Heart left ventricle (tissue), 16 donors: ENCODE measurements around the gene NOS2. TPM values are rescaled to one million over a fixed set of nuclear protein-coding genes. Genes with fewer than 3 reads are reported as not detected.

Experiments
- ATAC-seq, 4 donors: fragments of 200-7000 bp; cut with Tn5 transposase; one replicate each; pipeline ENCODE4 v1.9.1; 2020 to 2022; ENCODE audit warnings: moderate library complexity in 4 of 4, mild to moderate bottlenecking in 3 of 4, moderate number of reproducible peaks in 1 of 4
- DNase-seq, 5 donors: peaks; one replicate each; pipeline ENCODE4 v3.0.0-alpha.2; 2020
- H3K27ac ChIP-seq, 12 donors: fragments of 200-600 bp; sonication (generic) in 4 of 12; one replicate each; pipeline versions ENCODE4 v1.5.0 to v1.8.0; 2016 to 2022; ENCODE audit warnings: mild to moderate bottlenecking in 2 of 12
- H3K27me3 ChIP-seq, 9 donors: fragments of 200-600 bp; sonication (generic) in 2 of 9; one replicate each; pipeline versions ENCODE4 v1.5.1 to v1.8.0; 2016 to 2022; ENCODE audit warnings: mild to moderate bottlenecking in 3 of 9
- H3K36me3 ChIP-seq, 9 donors: fragments of 200-600 bp; sonication (generic) in 2 of 9; one replicate each; pipeline versions ENCODE4 v1.5.0 to v1.8.0; 2018 to 2022; ENCODE audit warnings: mild to moderate bottlenecking in 2 of 9
- H3K4me1 ChIP-seq, 12 donors: fragments of 200-600 bp; sonication (generic) in 4 of 12; one replicate each; pipeline versions ENCODE4 v1.5.0 to v1.8.0; 2016 to 2022; ENCODE audit warnings: mild to moderate bottlenecking in 3 of 12
- H3K4me3 ChIP-seq, 12 donors: fragments of 200-600 bp; sonication (generic) in 4 of 12; one replicate each; pipeline versions ENCODE4 v1.5.0 to v1.8.0; 2017 to 2022; ENCODE audit warnings: mild to moderate bottlenecking in 9 of 12, moderate library complexity in 4 of 12
- H3K9me3 ChIP-seq, 12 donors: fragments of 200-600 bp; sonication (generic) in 4 of 12; one replicate each; pipeline versions ENCODE4 v1.5.0 to v1.8.0; 2016 to 2022; ENCODE audit warnings: mild to moderate bottlenecking in 1 of 12
- CTCF ChIP-seq, 12 donors: fragments of 200-600 bp; sonication (generic) in 4 of 12; IDR thresholded peaks; one replicate each; pipeline versions ENCODE4 v1.5.0 to v1.8.0; 2018 to 2022; ENCODE audit warnings: antibody characterized with exemption in 12 of 12, mild to moderate bottlenecking in 5 of 12
- POLR2A ChIP-seq, 2 donors: fragments of 450-650 bp; IDR thresholded peaks; one replicate each; pipeline ENCODE4 v1.6.1; 2017; ENCODE audit warnings: antibody characterized with exemption in 2 of 2, mild to moderate bottlenecking in 2 of 2, moderate library complexity in 2 of 2
- WGBS, 4 donors: extraction: QIAGEN DNeasy Blood & Tissue Kit in 2 of 4; methylation state at CpG; one replicate each; pipeline versions ENCODE4 v1.1.5 to v1.1.7; 2013 to 2018; 5-methylcytosine and 5-hydroxymethylcytosine counted together
- intact Hi-C, 10 donors: fragments of 100-400 bp; cut with DNase I; formaldehyde crosslinking; loops; one replicate each; pipeline versions ENCODE4 v1.11.1 to v1.14.2; 2022
- polyA plus RNA-seq, 2 donors: library from polyadenylated mRNA; stranded (reverse); fragments of 200-250 nt; gene quantifications; one replicate each; pipeline ENCODE4 v1.2.3, GENCODE V29; 2013
- total RNA-seq, 9 donors: library from RNA; depleted of rRNA in 2 of 9; stranded (reverse); fragments of >200 nt in 2 of 9; fragmentation: NEBNext Ultra II Directional in 3 of 9; extraction: Animal tissue kit (Norgen Biotek cat#: 25700) in 3 of 9; gene quantifications; one replicate each; pipeline versions ENCODE4 v1.1.0 to v1.2.4, GENCODE V29; 2016 to 2023
- donor health status: ischemic (EF 13 %, LVEDD 7.1; RV severe dilation, severe dysfunction).
- donor health status: healthy with polysubstance abuse.
- donor health status: DM: no; HTN: yes; CAD: no.
- donor health status: DM: no; HTN: no; CAD: no.
- donor health status: ischemic (EF 25% LVEDD 6.9; RV normal size, moderate dysfunction).
- donor health status: ischemic (EF 25% LVEDD 5.7; RV mildly dilated, moderate dysfunction).
- donor health status: healthy.
- donor health status: DM: yes; HTN: yes; CAD: no.
- donor health status: ischemic (EF 35%, LVEDD 5.7; RV mildly dilated, moderate dysfunction).
- donor health status: nonischemic (EF 11% LVEDD 7.7; RV severe dilation, severe dysfunction).
- donor health status: DM: yes; HTN: yes; CAD: no.
- donor health status: PGD.
- donor health status: ischemic (EF 29% LVEDD 5.4; RV normal size, mild dysfunction).
- donor health status: nonischemic (EF 23%, LVEDD 6.1; RV moderate dilation, normal function).

Gene NOS2
- total and polyA plus RNA-seq, 11 donors, result 0.07 to 2.2 (median 0.16) TPM; not detected in 1

GRCh38 chr17:27819145-27819544 is 18.8 kb upstream of the NOS2 start:
- ATAC-seq, result no peak

GRCh38 chr17:27818401-27819105 is 18.2 kb upstream of the NOS2 start:
- intact Hi-C loops, result no loop called here
- DNase-seq (peak in 4 of 5 donors; percentile 22 to 58 (median 43)), ATAC-seq (peak; percentile 63 to 84 (median 72))
- WGBS, 4 donors, result 42 to 69% (median 51%) methylated on average over 7 of the region's 7 CpGs
- Histone ChIP-seq H3K4me3 (no peak overlapping the region), H3K36me3 (no peaks in the 10 kb centered on the region), H3K9me3 (peaks cover 0 to 19% (median 3%) of the 10 kb centered on the region in 12 donors), H3K27me3 (no peaks in the 10 kb centered on the region), H3K27ac (peak overlapping the region in 9 of 12 donors; percentile 12 to 86 (median 50)), H3K4me1 (peaks cover 0 to 25% (median 7%) of the 10 kb centered on the region in 12 donors)
- TF ChIP-seq POLR2A (IDR thresholded peaks at IDR 0.05), result no peak
- no peak for TF ChIP-seq CTCF (IDR thresholded peaks at IDR 0.05)

More at GRCh38 chr17:27819145-27819544, 18.8 kb upstream of the NOS2 start:
- whole genome bisulfite sequencing, 4 donors, result 62 to 82% (median 70%) methylated on average over 1 of the region's 1 CpG
- no peak for TF ChIP-seq POLR2A (IDR thresholded peaks at IDR 0.05)
- TF ChIP-seq CTCF (IDR thresholded peaks at IDR 0.05), result no peak
- Histone ChIP-seq H3K4me3 (no peak overlapping the region), H3K9me3 (peaks cover 0 to 19% (median 3%) of the 10 kb centered on the region in 12 donors), H3K4me1 (peaks cover 0 to 25% (median 7%) of the 10 kb centered on the region in 12 donors), H3K27ac (peak overlapping the region in 7 of 12 donors; percentile 12 to 86 (median 59)), H3K36me3 (no peaks in the 10 kb centered on the region), H3K27me3 (no peaks in the 10 kb centered on the region)
- no peak for DNase-seq
- intact Hi-C loops, result no loop called here

GRCh38 chr17:27817731-27818130 is 17.4 kb upstream of the NOS2 start:
- peaks cover 0 to 18% (median 2%) of the 10 kb centered on the region in 12 donors for H3K9me3 ChIP-seq
- DNase-seq (no peak), ATAC-seq (peak in 3 of 4 donors; percentile 13 to 65 (median 36))
- no peaks in the 10 kb centered on the region for H3K36me3 ChIP-seq
- H3K27me3 ChIP-seq, result no peaks in the 10 kb centered on the region
- intact Hi-C loops, result no loop called here
- 41 to 55% (median 49%) methylated on average over 1 of the region's 1 CpG for WGBS, 4 donors
- H3K27ac ChIP-seq, result peak overlapping the region in 6 of 12 donors; percentile 23 to 86 (median 58)
- TF ChIP-seq POLR2A (IDR thresholded peaks at IDR 0.05), result no peak
- TF ChIP-seq CTCF (IDR thresholded peaks at IDR 0.05), result no peak
- no peak overlapping the region for H3K4me3 ChIP-seq
- peaks cover 0 to 25% (median 7%) of the 10 kb centered on the region in 12 donors for H3K4me1 ChIP-seq

GRCh38 chr17:27816946-27817345 is 16.6 kb upstream of the NOS2 start:
- 92 to 95% (median 94%) methylated on average over 3 of the region's 3 CpGs for WGBS, 4 donors
- peak overlapping the region in 2 of 12 donors; percentile 50 to 64 for H3K27ac ChIP-seq
- intact Hi-C loops, result no loop called here

More at GRCh38 chr17:27816946-27817345, 16.6 kb upstream of the NOS2 start:
- DNase-seq (no peak), ATAC-seq (no peak)
- peaks cover 0 to 13% (median 0%) of the 10 kb centered on the region in 12 donors for H3K9me3 ChIP-seq
- H3K4me1 ChIP-seq, result peaks cover 0 to 25% (median 7%) of the 10 kb centered on the region in 12 donors
- H3K27me3 ChIP-seq, result no peaks in the 10 kb centered on the region
- TF ChIP-seq POLR2A (IDR thresholded peaks at IDR 0.05) (no peak), CTCF (IDR thresholded peaks at IDR 0.05) (no peak)
- no peaks in the 10 kb centered on the region for H3K36me3 ChIP-seq
- no peak overlapping the region for H3K4me3 ChIP-seq
